ENCODE results near the gene AGBL5. TPM values are rescaled to one million over a fixed set of nuclear protein-coding genes. Genes with fewer than 3 reads are reported as not detected.

The AGBL5 gene
- total and polyA plus RNA-seq, 2 of the 13 experiments (the other 11 are each of a cell fraction or from before 2014, with no cell fraction given): 55.9 to 73.3 TPM

DNA sequence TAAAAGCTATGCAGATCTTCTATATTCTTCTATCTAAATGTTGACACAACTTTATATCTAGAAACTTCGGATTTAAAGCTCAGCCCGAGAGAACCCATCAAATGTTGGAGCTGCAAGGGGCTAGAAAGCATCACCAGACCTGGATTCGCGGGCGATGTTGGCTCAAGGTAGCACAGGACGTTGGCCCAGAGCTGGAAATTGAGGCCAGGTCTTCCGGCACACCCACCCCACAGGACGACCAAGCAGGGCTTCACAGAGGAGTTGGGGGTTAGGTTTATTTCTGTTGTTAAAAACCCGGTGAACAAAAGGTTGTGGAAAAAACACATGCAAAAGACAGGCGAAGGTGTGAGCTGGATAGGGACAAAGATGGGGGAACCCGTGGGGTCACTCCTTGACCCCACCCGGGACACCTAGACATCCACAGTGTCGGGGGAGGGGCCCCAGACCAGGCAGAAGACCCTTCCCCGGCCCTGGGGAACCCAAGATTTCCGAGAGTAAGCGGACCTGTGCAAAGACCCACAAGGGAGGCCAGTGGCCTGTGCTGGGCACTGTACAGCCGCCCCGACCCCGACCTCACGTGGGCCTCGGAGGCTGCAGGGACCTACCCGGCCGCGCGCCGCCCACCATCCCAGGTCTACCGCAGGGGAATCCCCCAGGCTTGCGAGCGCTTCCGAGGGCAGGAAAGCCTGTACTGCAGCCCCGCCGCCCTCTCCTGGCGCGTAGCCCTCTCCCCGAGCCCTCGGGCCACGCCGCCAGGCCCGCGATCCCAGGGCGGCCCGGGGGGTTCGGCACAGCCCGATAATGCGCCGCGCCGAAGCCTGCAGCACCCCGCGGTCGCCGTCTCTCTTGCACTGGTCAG is 1.8 kb upstream of the AGBL5 start (continued):
- TF ChIP-seq GPN1 (CRISPR knock-in tag; IDR thresholded peaks at IDR 0.05; ENCODE audit: borderline replicate concordance) (no peak), KDM5A (IDR thresholded peaks at IDR 0.05; ENCODE audit: borderline replicate concordance, low read length) (no peak), RCOR2 (CRISPR knock-in tag; IDR thresholded peaks at IDR 0.05) (no peak), NFKBIZ (CRISPR knock-in tag; IDR thresholded peaks at IDR 0.05) (no peak), SIN3A (IDR thresholded peaks at IDR 0.05; ENCODE audit: borderline replicate concordance, low read depth, low read length) (no peak), KMT2B (CRISPR knock-in tag; IDR thresholded peaks at IDR 0.05) (no peak), DNMT3B (CRISPR knock-in tag; conservative IDR thresholded peaks at IDR 0.05) (no peak), NR2F2 (IDR thresholded peaks at IDR 0.05; ENCODE audit: borderline replicate concordance, low read depth) (no peak), ZNF564 (CRISPR knock-in tag; IDR thresholded peaks at IDR 0.05) (no peak), NKX3-1 (CRISPR knock-in tag; IDR thresholded peaks at IDR 0.05) (peak; percentile 86; the same call in 1 of the 2 replicates), ZNF34 (CRISPR knock-in tag; IDR thresholded peaks at IDR 0.05; ENCODE audit: borderline replicate concordance) (0 out of 2 replicates have a peak, but pooled peaks have one; percentile 3), ZMYM4 (CRISPR knock-in tag; IDR thresholded peaks at IDR 0.05) (no peak), KDM6A (CRISPR knock-in tag; IDR thresholded peaks at IDR 0.05; ENCODE audit: low read depth) (no peak), TOE1 (CRISPR knock-in tag; IDR thresholded peaks at IDR 0.05) (no peak), FOSL1 (CRISPR knock-in tag; IDR thresholded peaks at IDR 0.05; ENCODE audit: borderline replicate concordance) (no peak), ELF1 (CRISPR knock-in tag; IDR thresholded peaks at IDR 0.05) (no peak), ZNF350 (CRISPR knock-in tag; IDR thresholded peaks at IDR 0.05; ENCODE audit: borderline replicate concordance, low read depth) (no peak; the same call in 1 of the 2 replicates), KLF9 (CRISPR knock-in tag; IDR thresholded peaks at IDR 0.05; ENCODE audit: low read depth) (no peak), FIP1L1 (IDR thresholded peaks at IDR 0.05; ENCODE audit: borderline replicate concordance, insufficient read depth, low read depth, low read length) (0 out of 2 replicates have a peak, but pooled peaks have one; percentile 29)
- TF ChIP-seq, protein P1, sequence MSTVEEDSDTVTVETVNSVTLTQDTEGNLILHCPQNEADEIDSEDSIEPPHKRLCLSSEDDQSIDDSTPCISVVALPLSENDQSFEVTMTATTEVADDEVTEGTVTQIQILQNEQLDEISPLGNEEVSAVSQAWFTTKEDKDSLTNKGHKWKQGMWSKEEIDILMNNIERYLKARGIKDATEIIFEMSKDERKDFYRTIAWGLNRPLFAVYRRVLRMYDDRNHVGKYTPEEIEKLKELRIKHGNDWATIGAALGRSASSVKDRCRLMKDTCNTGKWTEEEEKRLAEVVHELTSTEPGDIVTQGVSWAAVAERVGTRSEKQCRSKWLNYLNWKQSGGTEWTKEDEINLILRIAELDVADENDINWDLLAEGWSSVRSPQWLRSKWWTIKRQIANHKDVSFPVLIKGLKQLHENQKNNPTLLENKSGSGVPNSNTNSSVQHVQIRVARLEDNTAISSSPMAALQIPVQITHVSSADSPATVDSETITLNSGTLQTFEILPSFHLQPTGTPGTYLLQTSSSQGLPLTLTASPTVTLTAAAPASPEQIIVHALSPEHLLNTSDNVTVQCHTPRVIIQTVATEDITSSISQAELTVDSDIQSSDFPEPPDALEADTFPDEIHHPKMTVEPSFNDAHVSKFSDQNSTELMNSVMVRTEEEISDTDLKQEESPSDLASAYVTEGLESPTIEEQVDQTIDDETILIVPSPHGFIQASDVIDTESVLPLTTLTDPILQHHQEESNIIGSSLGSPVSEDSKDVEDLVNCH (CRISPR knock-in tag; IDR thresholded peaks at IDR 0.05): no peak; the same call in 1 of the 2 replicates
- TF ChIP-seq, protein P2, sequence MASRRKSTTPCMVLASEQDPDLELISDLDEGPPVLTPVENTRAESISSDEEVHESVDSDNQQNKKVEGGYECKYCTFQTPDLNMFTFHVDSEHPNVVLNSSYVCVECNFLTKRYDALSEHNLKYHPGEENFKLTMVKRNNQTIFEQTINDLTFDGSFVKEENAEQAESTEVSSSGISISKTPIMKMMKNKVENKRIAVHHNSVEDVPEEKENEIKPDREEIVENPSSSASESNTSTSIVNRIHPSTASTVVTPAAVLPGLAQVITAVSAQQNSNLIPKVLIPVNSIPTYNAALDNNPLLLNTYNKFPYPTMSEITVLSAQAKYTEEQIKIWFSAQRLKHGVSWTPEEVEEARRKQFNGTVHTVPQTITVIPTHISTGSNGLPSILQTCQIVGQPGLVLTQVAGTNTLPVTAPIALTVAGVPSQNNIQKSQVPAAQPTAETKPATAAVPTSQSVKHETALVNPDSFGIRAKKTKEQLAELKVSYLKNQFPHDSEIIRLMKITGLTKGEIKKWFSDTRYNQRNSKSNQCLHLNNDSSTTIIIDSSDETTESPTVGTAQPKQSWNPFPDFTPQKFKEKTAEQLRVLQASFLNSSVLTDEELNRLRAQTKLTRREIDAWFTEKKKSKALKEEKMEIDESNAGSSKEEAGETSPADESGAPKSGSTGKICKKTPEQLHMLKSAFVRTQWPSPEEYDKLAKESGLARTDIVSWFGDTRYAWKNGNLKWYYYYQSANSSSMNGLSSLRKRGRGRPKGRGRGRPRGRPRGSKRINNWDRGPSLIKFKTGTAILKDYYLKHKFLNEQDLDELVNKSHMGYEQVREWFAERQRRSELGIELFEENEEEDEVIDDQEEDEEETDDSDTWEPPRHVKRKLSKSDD (CRISPR knock-in tag; IDR thresholded peaks at IDR 0.05; ENCODE audit: low read depth): no peak
- TF ChIP-seq, protein P3, sequence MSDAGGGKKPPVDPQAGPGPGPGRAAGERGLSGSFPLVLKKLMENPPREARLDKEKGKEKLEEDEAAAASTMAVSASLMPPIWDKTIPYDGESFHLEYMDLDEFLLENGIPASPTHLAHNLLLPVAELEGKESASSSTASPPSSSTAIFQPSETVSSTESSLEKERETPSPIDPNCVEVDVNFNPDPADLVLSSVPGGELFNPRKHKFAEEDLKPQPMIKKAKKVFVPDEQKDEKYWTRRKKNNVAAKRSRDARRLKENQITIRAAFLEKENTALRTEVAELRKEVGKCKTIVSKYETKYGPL (CRISPR knock-in tag; IDR thresholded peaks at IDR 0.05): no peak; the same call in none of the 2 replicates
- TF ChIP-seq, protein P4, sequence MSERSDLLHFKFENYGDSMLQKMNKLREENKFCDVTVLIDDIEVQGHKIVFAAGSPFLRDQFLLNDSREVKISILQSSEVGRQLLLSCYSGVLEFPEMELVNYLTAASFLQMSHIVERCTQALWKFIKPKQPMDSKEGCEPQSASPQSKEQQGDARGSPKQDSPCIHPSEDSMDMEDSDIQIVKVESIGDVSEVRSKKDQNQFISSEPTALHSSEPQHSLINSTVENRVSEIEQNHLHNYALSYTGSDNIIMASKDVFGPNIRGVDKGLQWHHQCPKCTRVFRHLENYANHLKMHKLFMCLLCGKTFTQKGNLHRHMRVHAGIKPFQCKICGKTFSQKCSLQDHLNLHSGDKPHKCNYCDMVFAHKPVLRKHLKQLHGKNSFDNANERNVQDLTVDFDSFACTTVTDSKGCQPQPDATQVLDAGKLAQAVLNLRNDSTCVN (CRISPR knock-in tag; IDR thresholded peaks at IDR 0.05; ENCODE audit: borderline replicate concordance): 0 out of 2 replicates have a peak, but pooled peaks have one; percentile 39

Data from HepG2 (cell line).